GM18873 (cell line): ENCODE data around the gene PPP1R9A.

Source experiments
- ATAC-seq: cut with Tn5 transposase; IDR thresholded peaks from one replicate; pipeline ENCODE4 v1.9.1; 2021; ENCODE audit warnings: mild to moderate bottlenecking, moderate library complexity, moderate number of reproducible peaks; ENCODE audit not compliant: unreplicated experiment, low FRiP score

Gene PPP1R9A

GRCh38 chr7:95240921-95241320, 333.5 kb downstream of the PPP1R9A start:
- no peak for ATAC-seq

- ATAC-seq, result no peak
Observed at GRCh38 chr7:95242266-95242665, 334.9 kb downstream of the PPP1R9A start.

GRCh38 chr7:95244616-95245015, 337.2 kb downstream of the PPP1R9A start:
- ATAC-seq, result no peak

- no peak for ATAC-seq
Observed at GRCh38 chr7:95245828-95246500, 338.6 kb downstream of the PPP1R9A start.

GRCh38 chr7:95246831-95247370, 339.5 kb downstream of the PPP1R9A start:
- no peak for ATAC-seq

GRCh38 chr7:95250571-95250970, 343.2 kb downstream of the PPP1R9A start:
- no peak for ATAC-seq

- ATAC-seq, result no peak
Observed at GRCh38 chr7:95251966-95252365, 344.6 kb downstream of the PPP1R9A start.

GRCh38 chr7:95253986-95254385, 346.6 kb downstream of the PPP1R9A start:
- no peak for ATAC-seq

- no peak for ATAC-seq
Observed at GRCh38 chr7:95255691-95256090, 348.3 kb downstream of the PPP1R9A start.

GRCh38 chr7:95261895-95262415, 354.6 kb downstream of the PPP1R9A start:
- no peak for ATAC-seq

- no peak for ATAC-seq
Observed at GRCh38 chr7:95262875-95263274, 355.5 kb downstream of the PPP1R9A start.

- ATAC-seq, result no peak
Observed at GRCh38 chr7:95263785-95264362, 356.5 kb downstream of the PPP1R9A start.

- no peak for ATAC-seq
Observed at GRCh38 chr7:95264363-95264891, 357.0 kb downstream of the PPP1R9A start.

- ATAC-seq, result no peak
Observed at GRCh38 chr7:95265634-95266033, 358.2 kb downstream of the PPP1R9A start.

GRCh38 chr7:95267754-95268153, 360.4 kb downstream of the PPP1R9A start:
- no peak for ATAC-seq

- no peak for ATAC-seq
Observed at GRCh38 chr7:95269640-95270039, 362.2 kb downstream of the PPP1R9A start.

GRCh38 chr7:95276114-95276513, 368.7 kb downstream of the PPP1R9A start:
- ATAC-seq, result no peak

- ATAC-seq, result no peak
Observed at GRCh38 chr7:95279417-95279816, 372.0 kb downstream of the PPP1R9A start.

- no peak for ATAC-seq
Observed at GRCh38 chr7:95286096-95286495, 378.7 kb downstream of the PPP1R9A start.

- no peak for ATAC-seq
Observed at GRCh38 chr7:95290166-95290830, 382.9 kb downstream of the PPP1R9A start.

- ATAC-seq, result no peak
Observed at GRCh38 chr7:95295397-95295796, 388.0 kb downstream of the PPP1R9A start.
